MM.1S (cell line): ENCODE measurements around the gene ZFHX3.

ENCODE experiments used
- DNase-seq: peaks from one replicate; pipeline ENCODE4 v3.0.0-alpha.2; 2015
- H2AFZ ChIP-seq: fragments of 300-600 bp; sonication (generic); 2 replicates; pipeline ENCODE4 v1.6.0; 2016; ENCODE audit warnings: antibody characterized with exemption, low read length
- H3F3A ChIP-seq: fragments of 300-600 bp; sonication (generic); 2 replicates; pipeline ENCODE4 v1.6.1; 2016; ENCODE audit warnings: mild to moderate bottlenecking, antibody characterized with exemption, low read length, moderate library complexity, mixed read lengths; ENCODE audit not compliant: insufficient read depth
- H3K27ac ChIP-seq: fragments of 300-600 bp; sonication (generic); 2 replicates; pipeline ENCODE4 v1.5.1; 2016; ENCODE audit warnings: mild to moderate bottlenecking, low read length
- H3K27me3 ChIP-seq: fragments of 300-600 bp; sonication (generic); replicated peaks from 2 replicates; pipeline ENCODE4 v1.6.0; 2016; ENCODE audit warnings: low read length; ENCODE audit not compliant: insufficient read depth
- H3K36me3 ChIP-seq: fragments of 300-600 bp; sonication (generic); replicated peaks from 2 replicates; pipeline ENCODE4 v1.6.1; 2016; ENCODE audit warnings: mild to moderate bottlenecking, low read length, mixed read lengths; ENCODE audit not compliant: insufficient read depth
- H3K4me1 ChIP-seq: fragments of 300-600 bp; sonication (generic); 2 replicates; pipeline ENCODE4 v1.6.1; 2016; ENCODE audit warnings: low read length, mixed read lengths
- H3K4me2 ChIP-seq: fragments of 300-600 bp; sonication (generic); 2 replicates; pipeline ENCODE4 v1.6.0; 2016; ENCODE audit warnings: low read depth, low read length
- H3K4me3 ChIP-seq: fragments of 300-600 bp; sonication (generic); 2 replicates; pipeline ENCODE4 v1.5.1; 2016; ENCODE audit warnings: low read length, mixed read lengths
- H3K79me2 ChIP-seq: fragments of 300-600 bp; sonication (generic); 2 replicates; pipeline ENCODE4 v1.6.1; 2016; ENCODE audit warnings: mixed run types, low read length, mixed read lengths
- H3K9ac ChIP-seq: fragments of 300-600 bp; sonication (generic); 2 replicates; pipeline ENCODE4 v1.6.1; 2016; ENCODE audit warnings: low read length, mixed read lengths
- H3K9me2 ChIP-seq: fragments of 300-600 bp; sonication (generic); replicated peaks from 2 replicates; pipeline ENCODE4 v1.6.1; 2016; ENCODE audit warnings: mild to moderate bottlenecking, low read length, mixed read lengths; ENCODE audit not compliant: insufficient read depth
- H3K9me3 ChIP-seq: fragments of 300-600 bp; sonication (generic); replicated peaks from 2 replicates; pipeline ENCODE4 v1.6.1; 2016; ENCODE audit warnings: mild to moderate bottlenecking, low read length, mixed read lengths; ENCODE audit not compliant: insufficient read depth
- H4K20me1 ChIP-seq: fragments of 300-600 bp; sonication (generic); 2 replicates; pipeline ENCODE4 v1.6.1; 2016; ENCODE audit warnings: mild to moderate bottlenecking, low read length, moderate library complexity, mixed read lengths; ENCODE audit not compliant: insufficient read depth
- CTCF ChIP-seq: fragments of 300-600 bp; sonication (generic); IDR thresholded peaks from 2 replicates; pipeline ENCODE4 v1.5.1; 2016; ENCODE audit warnings: antibody characterized with exemption, low read length, mixed read lengths
- EZH2 ChIP-seq: fragments of 300-600 bp; sonication (generic); optimal IDR thresholded peaks from 2 replicates; pipeline ENCODE3; 2017; ENCODE audit warnings: low read depth, mild to moderate bottlenecking, antibody characterized with exemption, low read length, mixed read lengths
- EZH2phosphoT487 ChIP-seq: fragments of 300-600 bp; sonication (generic); IDR thresholded peaks from 2 replicates; pipeline ENCODE4 v1.6.1; 2018; ENCODE audit warnings: antibody characterized with exemption, low read length

ZFHX3 gene

GRCh38 chr16:72865258-72865657 is 182.7 kb downstream of the ZFHX3 start:
- Histone ChIP-seq H3K4me1 (no peaks in the 10 kb centered on the region), H3K9ac (no peak overlapping the region), H2AFZ (no peak overlapping the region), H3K79me2 (no peaks in the 10 kb centered on the region), H3K27me3 (no peaks in the 10 kb centered on the region), H3K9me3 (no peaks in the 10 kb centered on the region), H3K36me3 (no peaks in the 10 kb centered on the region), H4K20me1 (no peaks in the 10 kb centered on the region), H3K4me2 (no peak overlapping the region), H3F3A (no peaks in the 10 kb centered on the region), H3K9me2 (no peaks in the 10 kb centered on the region), H3K4me3 (no peak overlapping the region), H3K27ac (no peak overlapping the region)
- DNase-seq: no peak
- TF ChIP-seq EZH2phosphoT487 (no peak), EZH2 (no peak), CTCF (no peak)

- Histone ChIP-seq H3K4me3 (no peak overlapping the region), H3K36me3 (no peaks in the 10 kb centered on the region), H3K27me3 (no peaks in the 10 kb centered on the region), H3K27ac (no peak overlapping the region), H2AFZ (no peak overlapping the region), H3K4me1 (no peaks in the 10 kb centered on the region), H3K9me3 (no peaks in the 10 kb centered on the region), H3K79me2 (no peaks in the 10 kb centered on the region), H4K20me1 (no peaks in the 10 kb centered on the region), H3F3A (no peaks in the 10 kb centered on the region), H3K9me2 (no peaks in the 10 kb centered on the region), H3K9ac (no peak overlapping the region), H3K4me2 (no peak overlapping the region)
- no peak for TF ChIP-seq EZH2phosphoT487
- TF ChIP-seq CTCF: no peak
- no peak for TF ChIP-seq EZH2
- no peak for DNase-seq
These were observed 183.6 kb downstream of the ZFHX3 start for GRCh38 chr16:72864130-72864833.

GRCh38 chr16:72862090-72862489 is 185.8 kb downstream of the ZFHX3 start:
- Histone ChIP-seq H3K27me3 (no peaks in the 10 kb centered on the region), H3K9ac (no peak overlapping the region), H3F3A (no peaks in the 10 kb centered on the region), H3K79me2 (no peaks in the 10 kb centered on the region), H3K4me1 (no peaks in the 10 kb centered on the region), H3K9me3 (no peaks in the 10 kb centered on the region), H3K4me3 (no peak overlapping the region), H3K36me3 (no peaks in the 10 kb centered on the region), H3K9me2 (no peaks in the 10 kb centered on the region), H4K20me1 (no peaks in the 10 kb centered on the region), H3K27ac (no peak overlapping the region), H2AFZ (no peak overlapping the region), H3K4me2 (no peak overlapping the region)
- DNase-seq: no peak
- TF ChIP-seq EZH2: no peak
- no peak for TF ChIP-seq CTCF
- no peak for TF ChIP-seq EZH2phosphoT487
